Calu3 (cell line): ENCODE data around the gene ALK. TPM values are rescaled to one million over a fixed set of nuclear protein-coding genes. Genes with fewer than 3 reads are reported as not detected.
A peak's percentile ranks its signal among the peaks of the same experiment; 100 is the strongest.
"Not testable (repeated sequence)": the region's sequence is repeated elsewhere in the genome, so short reads cannot be mapped to it uniquely, and the experiment has no call there.

ENCODE experiments used
- BruUV-seq: library from RNA; stranded (reverse); fragments of 400-500 nt; replicated peaks from 2 replicates; lab custom pipeline; 2021; lab: Mats Ljungman, UMichigan
- CTCF ChIA-PET: fragments of 300-600 bp; sonication (Branson Sonifier 250); formaldehyde crosslinking; loops from one replicate; lab custom pipeline; 2022; ENCODE audit warnings: antibody characterized with exemption; lab: Charles Lee
- DNase-seq: peaks from one replicate; pipeline ENCODE4 v3.0.0; 2022
- H3K27ac Mint-ChIP-seq: one replicate; pipeline ENCODE4 v1.8.0; 2022; ENCODE audit warnings: mixed read lengths; ENCODE audit not compliant: unreplicated experiment
- H3K27me3 Mint-ChIP-seq: one replicate; pipeline ENCODE4 v1.8.0; 2022; ENCODE audit warnings: mixed read lengths; ENCODE audit not compliant: unreplicated experiment
- H3K36me3 Mint-ChIP-seq: one replicate; pipeline ENCODE4 v1.8.0; 2022; ENCODE audit warnings: mild to moderate bottlenecking, moderate library complexity, mixed read lengths; ENCODE audit not compliant: insufficient read depth, unreplicated experiment
- H3K4me1 Mint-ChIP-seq: one replicate; pipeline ENCODE4 v1.8.0; 2022; ENCODE audit warnings: mild to moderate bottlenecking, low read depth, mixed read lengths; ENCODE audit not compliant: unreplicated experiment
- H3K4me3 Mint-ChIP-seq: one replicate; pipeline ENCODE4 v1.8.0; 2022; ENCODE audit warnings: mild to moderate bottlenecking, low read depth, moderate library complexity, mixed read lengths; ENCODE audit not compliant: unreplicated experiment
- H3K9me3 Mint-ChIP-seq: one replicate; pipeline ENCODE4 v1.8.0; 2022; ENCODE audit warnings: low read depth, mixed read lengths; ENCODE audit not compliant: unreplicated experiment
- CTCF ChIP-seq: fragments of 200-600 bp; IDR thresholded peaks from one replicate; pipeline ENCODE4 v1.8.0; 2022; ENCODE audit warnings: antibody characterized with exemption; ENCODE audit not compliant: unreplicated experiment
- intact Hi-C: fragments of 100-400 bp; cut with micrococcal nuclease; formaldehyde crosslinking; loops from one replicate; pipeline ENCODE4 v1.10.0; 2022; ENCODE audit not compliant: unreplicated experiment
- total RNA-seq: library from RNA; stranded (reverse); gene quantifications from 2 replicates; pipeline ENCODE4 v1.2.3, GENCODE V29; 2022

The ALK gene
- total RNA-seq, 1 experiment from 2014 or later: not detected

DNA sequence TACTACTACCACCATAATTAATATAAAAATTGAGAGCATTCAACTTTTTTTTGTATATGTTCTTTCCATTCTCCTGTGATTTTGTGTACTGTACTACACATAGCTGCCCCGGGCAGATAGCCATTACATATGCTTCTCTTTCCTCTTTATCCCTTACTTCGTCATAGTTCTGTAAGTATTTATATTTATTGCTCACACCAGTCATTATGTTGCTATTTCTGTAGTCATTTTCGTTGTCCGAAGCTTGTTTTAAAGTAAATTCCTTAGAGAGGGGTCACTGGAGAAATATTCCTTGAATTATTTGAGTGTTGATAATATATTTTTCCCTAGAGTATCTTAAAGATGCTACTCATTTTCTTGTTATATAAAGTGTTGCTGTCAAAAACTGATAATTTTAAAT is 662.2 kb downstream of the ALK start:
- TF ChIP-seq CTCF: no peak
- no TSS peak for BruUV-seq
- CTCF ChIA-PET: interaction anchor here (0.7 kb wide), 1 partner anchor 633 kb away, joined by 3 read pairs; no protein-coding TSS in a partner anchor
- Mint-ChIP-seq H3K9me3 (peaks cover 4% of the 10 kb centered on the region), H3K4me3 (no peak overlapping the region), H3K4me1 (peaks cover 14% of the 10 kb centered on the region), H3K36me3 (no peaks in the 10 kb centered on the region), H3K27me3 (peaks cover 35% of the 10 kb centered on the region), H3K27ac (no peak overlapping the region)
- intact Hi-C loops: no loop called here
- DNase-seq: no peak

DNA sequence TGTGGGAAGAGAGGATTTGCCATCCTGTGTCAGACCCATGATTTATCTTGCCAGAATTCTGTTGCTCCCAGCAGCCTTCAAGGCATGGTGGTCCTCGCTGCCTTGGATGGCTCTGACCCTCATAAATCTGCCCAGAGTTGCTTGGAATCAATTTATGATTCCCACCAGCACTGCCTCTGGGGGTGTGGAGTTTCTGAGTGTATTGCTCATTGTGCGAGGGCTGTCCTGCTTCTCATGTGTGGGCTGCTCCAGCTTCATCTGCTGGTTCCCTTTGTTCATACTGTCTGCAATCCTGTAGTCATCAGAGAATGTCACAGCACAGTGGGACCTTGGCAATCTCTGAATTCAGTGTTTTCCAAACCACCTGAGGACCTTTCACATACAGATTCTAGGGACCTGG is 666.4 kb downstream of the ALK start:
- no peaks in the 10 kb centered on the region for H3K9me3 Mint-ChIP-seq
- no peak for TF ChIP-seq CTCF
- BruUV-seq: no TSS peak
- intact Hi-C loops: no loop called here
- no peak for DNase-seq
- peaks cover 72% of the 10 kb centered on the region for H3K27me3 Mint-ChIP-seq
- no peak overlapping the region for H3K27ac Mint-ChIP-seq
- CTCF ChIA-PET: no interaction called here
- H3K36me3 Mint-ChIP-seq: no peaks in the 10 kb centered on the region
- peaks cover 2% of the 10 kb centered on the region for H3K4me1 Mint-ChIP-seq
- no peak overlapping the region for H3K4me3 Mint-ChIP-seq

DNA sequence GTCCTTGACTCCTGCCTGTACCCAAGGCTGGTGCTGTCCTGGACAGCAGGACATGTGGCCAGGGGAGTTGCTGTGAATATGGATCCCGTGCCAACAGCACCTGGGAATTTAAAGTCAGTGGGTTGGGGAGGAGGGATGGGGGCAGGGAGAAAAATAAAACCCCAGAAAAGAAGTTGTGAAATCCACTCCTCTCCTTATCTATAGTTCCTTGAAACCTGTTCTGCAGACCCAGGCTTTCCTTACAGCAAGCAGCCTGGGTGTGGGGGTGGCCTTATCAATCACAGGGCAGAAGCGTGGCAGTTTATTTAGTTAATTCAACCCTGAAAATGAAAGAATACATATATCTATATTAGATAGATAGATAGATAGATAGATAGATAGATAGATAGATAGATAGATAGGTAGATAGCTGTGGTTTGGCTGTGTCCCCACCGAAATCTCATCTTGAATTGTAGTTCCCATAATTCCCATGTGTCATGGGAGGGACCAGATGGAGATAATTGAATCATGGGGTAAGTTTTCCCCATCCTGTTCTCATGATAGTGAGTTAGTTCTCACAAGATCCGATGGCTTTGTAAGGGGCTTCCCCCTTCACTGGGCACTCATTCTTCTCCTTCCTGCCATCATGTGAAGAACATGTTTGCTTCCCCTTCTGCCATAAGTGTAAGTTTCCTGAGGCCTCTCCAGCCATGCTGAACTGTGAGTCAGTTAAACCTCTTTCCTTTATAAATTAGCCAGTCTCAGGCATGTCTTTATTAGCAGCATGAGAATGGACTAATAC is 667.7 kb downstream of the ALK start:
- peak; percentile 21 for DNase-seq
- H3K27ac Mint-ChIP-seq, H3K36me3 Mint-ChIP-seq, H3K4me1 Mint-ChIP-seq, BruUV-seq, H3K9me3 Mint-ChIP-seq, intact Hi-C loops, H3K4me3 Mint-ChIP-seq, CTCF ChIA-PET: not testable (repeated sequence)
- peaks cover 85% of the 10 kb centered on the region for H3K27me3 Mint-ChIP-seq

- TF ChIP-seq CTCF: no peak
- intact Hi-C loops: no loop called here
- no TSS peak for BruUV-seq
- H3K27ac Mint-ChIP-seq: no peak overlapping the region
- no peak overlapping the region for H3K4me3 Mint-ChIP-seq
- no peaks in the 10 kb centered on the region for H3K9me3 Mint-ChIP-seq
- peaks cover 89% of the 10 kb centered on the region for H3K27me3 Mint-ChIP-seq
- H3K4me1 Mint-ChIP-seq: no peaks in the 10 kb centered on the region
- no peak for DNase-seq
- no peaks in the 10 kb centered on the region for H3K36me3 Mint-ChIP-seq
- CTCF ChIA-PET: interaction anchor here (0.8 kb wide), 1 partner anchor 56 kb away, joined by 3 read pairs; no protein-coding TSS in a partner anchor
These were observed 668.4 kb downstream of the ALK start for GRCh38 chr2:29253026-29253425.

GRCh38 chr2:29251406-29251805 is 670.0 kb downstream of the ALK start:
- TF ChIP-seq CTCF: no peak
- no TSS peak for BruUV-seq
- peaks cover 75% of the 10 kb centered on the region for H3K27me3 Mint-ChIP-seq
- H3K4me1 Mint-ChIP-seq: no peaks in the 10 kb centered on the region
- no peaks in the 10 kb centered on the region for H3K9me3 Mint-ChIP-seq
- no peaks in the 10 kb centered on the region for H3K36me3 Mint-ChIP-seq
- no peak overlapping the region for H3K27ac Mint-ChIP-seq
- intact Hi-C loops: no loop called here
- CTCF ChIA-PET: interaction anchor here (1.0 kb wide), 1 partner anchor 13 kb away, joined by 3 read pairs; no protein-coding TSS in a partner anchor
- DNase-seq: no peak
- H3K4me3 Mint-ChIP-seq: no peak overlapping the region
